ENCODE data around the gene CTNND2. TPM values are rescaled to one million over a fixed set of nuclear protein-coding genes. Genes with fewer than 3 reads are reported as not detected.

CTNND2 gene
- total RNA-seq, 1 experiment from 2014 or later: 7.0 TPM

DNA sequence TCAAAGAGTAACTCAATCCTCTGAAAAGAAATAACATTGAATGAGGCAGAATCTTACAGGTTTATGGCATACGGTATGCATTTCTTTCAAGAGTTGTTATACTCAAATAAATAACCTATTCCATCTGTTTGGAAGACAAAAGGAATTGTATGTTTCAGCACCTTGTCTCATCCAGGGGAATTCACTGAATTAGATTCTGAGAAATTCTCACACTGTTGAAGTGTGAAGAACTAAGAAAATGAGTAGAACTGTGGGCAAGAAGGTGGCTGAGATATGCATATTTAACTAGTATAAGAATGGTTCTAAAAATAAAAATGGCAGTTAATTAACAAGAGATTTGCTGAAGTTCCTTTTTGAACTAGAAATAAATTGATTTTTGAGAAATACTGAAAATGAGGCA, 863.9 kb downstream of the CTNND2 start:
- H3K36me3 Mint-ChIP-seq (ENCODE audit: insufficient read depth in 1 of 3, low read depth in 3 of 3): no peaks in the 10 kb centered on the region
- Histone ChIP-seq H3K14ac (ENCODE audit: insufficient read depth, low read length) (no peak overlapping the region), H4K91ac (ENCODE audit: insufficient read length, low read depth, low read length) (no peak overlapping the region), H3K4me1 (ENCODE audit: insufficient read depth, low read length) (no peaks in the 10 kb centered on the region), H3K79me2 (ENCODE audit: insufficient read depth, low read length) (no peaks in the 10 kb centered on the region), H3K4me2 (ENCODE audit: insufficient read depth, insufficient read length, low read length) (no peak overlapping the region), H4K8ac (replicated peaks; ENCODE audit: insufficient read length, low read depth, low read length) (no peak overlapping the region), H4K5ac (ENCODE audit: insufficient read length, low read depth, low read length) (no peak overlapping the region), H2BK20ac (ENCODE audit: low read depth, low read length, poor library complexity, severe bottlenecking) (no peak overlapping the region), H3K27me3 (ENCODE audit: insufficient read depth, low read length) (no peaks in the 10 kb centered on the region), H3K79me1 (ENCODE audit: insufficient read depth, low read depth, low read length, poor library complexity, severe bottlenecking) (no peaks in the 10 kb centered on the region), H2AK5ac (ENCODE audit: insufficient read length, low read length) (no peak overlapping the region), H4K20me1 (ENCODE audit: control insufficient read depth, insufficient read depth, insufficient read length) (no peaks in the 10 kb centered on the region), H3K18ac (ENCODE audit: insufficient read length, low read depth, low read length) (no peak overlapping the region), H3K9ac (ENCODE audit: extremely low read depth, insufficient read length, low read length) (no peak overlapping the region), H2BK120ac (ENCODE audit: low read depth, low read length, poor library complexity, severe bottlenecking) (no peak overlapping the region), H3K23ac (ENCODE audit: insufficient read length, low read depth, low read length) (no peak overlapping the region), H3T11ph (ENCODE audit: low read length) (no peak overlapping the region), H2BK5ac (ENCODE audit: insufficient read length, low read length) (no peak overlapping the region), H3K56ac (ENCODE audit: insufficient read length, low read depth, low read length) (no peak overlapping the region), H2BK15ac (ENCODE audit: low read depth, low read length) (no peak overlapping the region), H3K27ac (ENCODE audit: insufficient read length, low read depth, low read length) (no peak overlapping the region), H3K9me3 (ENCODE audit: control insufficient read depth, low read depth, low read length) (no peaks in the 10 kb centered on the region), H3K4ac (ENCODE audit: low read depth, low read length) (no peak overlapping the region), H3K23me2 (ENCODE audit: insufficient read length, low read depth, low read length, poor library complexity, severe bottlenecking) (no peaks in the 10 kb centered on the region), H2BK12ac (ENCODE audit: insufficient read length, low read depth, low read length) (no peak overlapping the region), H2AFZ (ENCODE audit: low read length) (no peak overlapping the region)
- H3K4me3 Mint-ChIP-seq: no peak overlapping the region
- H3K27ac Mint-ChIP-seq: no peak overlapping the region
- DNase-seq: no peak
- H3K27me3 Mint-ChIP-seq (ENCODE audit: low read depth): no peaks in the 10 kb centered on the region
- H3K4me1 Mint-ChIP-seq: no peaks in the 10 kb centered on the region
- no peaks in the 10 kb centered on the region for H3K9me3 Mint-ChIP-seq
- TF ChIP-seq, protein P1, sequence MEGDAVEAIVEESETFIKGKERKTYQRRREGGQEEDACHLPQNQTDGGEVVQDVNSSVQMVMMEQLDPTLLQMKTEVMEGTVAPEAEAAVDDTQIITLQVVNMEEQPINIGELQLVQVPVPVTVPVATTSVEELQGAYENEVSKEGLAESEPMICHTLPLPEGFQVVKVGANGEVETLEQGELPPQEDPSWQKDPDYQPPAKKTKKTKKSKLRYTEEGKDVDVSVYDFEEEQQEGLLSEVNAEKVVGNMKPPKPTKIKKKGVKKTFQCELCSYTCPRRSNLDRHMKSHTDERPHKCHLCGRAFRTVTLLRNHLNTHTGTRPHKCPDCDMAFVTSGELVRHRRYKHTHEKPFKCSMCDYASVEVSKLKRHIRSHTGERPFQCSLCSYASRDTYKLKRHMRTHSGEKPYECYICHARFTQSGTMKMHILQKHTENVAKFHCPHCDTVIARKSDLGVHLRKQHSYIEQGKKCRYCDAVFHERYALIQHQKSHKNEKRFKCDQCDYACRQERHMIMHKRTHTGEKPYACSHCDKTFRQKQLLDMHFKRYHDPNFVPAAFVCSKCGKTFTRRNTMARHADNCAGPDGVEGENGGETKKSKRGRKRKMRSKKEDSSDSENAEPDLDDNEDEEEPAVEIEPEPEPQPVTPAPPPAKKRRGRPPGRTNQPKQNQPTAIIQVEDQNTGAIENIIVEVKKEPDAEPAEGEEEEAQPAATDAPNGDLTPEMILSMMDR (conservative IDR thresholded peaks at IDR 0.05): no peak
- WGBS (ENCODE audit: extremely low coverage, insufficient read length, low lambda C conversion rate): no CpG with 5 or more reads among the region's 1 CpG
